GM23248 (cell line): ENCODE data around the gene SCYGR6. TPM values are rescaled to one million over a fixed set of nuclear protein-coding genes. Genes with fewer than 3 reads are reported as not detected.

ENCODE experiments used
- DNase-seq: peaks from one replicate; pipeline ENCODE4 v3.0.0-alpha.2; 2015
- H2AFZ ChIP-seq: fragments of 200-600 bp; sonication (generic); 2 replicates; pipeline ENCODE4 v1.6.1; 2016; ENCODE audit warnings: antibody characterized with exemption
- H3F3A ChIP-seq: fragments of 200-600 bp; sonication (generic); 2 replicates; pipeline ENCODE4 v1.6.1; 2016; ENCODE audit warnings: mild to moderate bottlenecking, antibody characterized with exemption, mixed run types; ENCODE audit not compliant: insufficient read depth
- H3K27ac ChIP-seq: fragments of 200-600 bp; sonication (generic); 2 replicates; pipeline ENCODE4 v1.5.1; 2016; ENCODE audit warnings: mild to moderate bottlenecking
- H3K27me3 ChIP-seq: fragments of 200-600 bp; sonication (generic); replicated peaks from 2 replicates; pipeline ENCODE4 v1.6.1; 2016; ENCODE audit warnings: mild to moderate bottlenecking; ENCODE audit not compliant: insufficient read depth
- H3K36me3 ChIP-seq: fragments of 200-600 bp; sonication (generic); 2 replicates; pipeline ENCODE4 v1.6.1; 2016; ENCODE audit warnings: low read depth, mild to moderate bottlenecking
- H3K4me1 ChIP-seq: fragments of 200-600 bp; sonication (generic); 2 replicates; pipeline ENCODE4 v1.6.1; 2016; ENCODE audit warnings: mild to moderate bottlenecking; ENCODE audit not compliant: insufficient read depth
- H3K4me2 ChIP-seq: fragments of 200-600 bp; sonication (generic); one replicate; pipeline ENCODE4 v1.6.1; 2016; ENCODE audit warnings: mild to moderate bottlenecking; ENCODE audit not compliant: unreplicated experiment
- H3K4me3 ChIP-seq: fragments of 200-600 bp; sonication (generic); 2 replicates; pipeline ENCODE4 v1.5.1; 2016; ENCODE audit warnings: mild to moderate bottlenecking
- H3K79me2 ChIP-seq: fragments of 200-600 bp; sonication (generic); 2 replicates; pipeline ENCODE4 v1.6.1; 2016; ENCODE audit warnings: mild to moderate bottlenecking; ENCODE audit not compliant: insufficient read depth
- H3K9ac ChIP-seq: fragments of 200-600 bp; sonication (generic); 2 replicates; pipeline ENCODE4 v1.6.1; 2016; ENCODE audit warnings: mild to moderate bottlenecking
- H3K9me2 ChIP-seq: fragments of 200-600 bp; sonication (generic); 2 replicates; pipeline ENCODE4 v1.6.1; 2016; ENCODE audit warnings: mixed run types, mild to moderate bottlenecking, moderate library complexity; ENCODE audit not compliant: insufficient read depth
- H3K9me3 ChIP-seq: fragments of 200-600 bp; sonication (generic); one replicate; pipeline ENCODE4 v1.6.1; 2017; ENCODE audit warnings: low read depth
- H4K20me1 ChIP-seq: fragments of 200-600 bp; sonication (generic); 2 replicates; pipeline ENCODE4 v1.6.0; 2016; ENCODE audit not compliant: insufficient read depth
- EZH2 ChIP-seq: fragments of 200-600 bp; sonication (generic); IDR thresholded peaks from 2 replicates; pipeline ENCODE4 v1.6.1; 2018; ENCODE audit warnings: antibody characterized with exemption, mild to moderate bottlenecking; ENCODE audit not compliant: insufficient read depth, poor library complexity, severe bottlenecking
- EZH2phosphoT487 ChIP-seq: fragments of 200-600 bp; sonication (generic); IDR thresholded peaks from 2 replicates; pipeline ENCODE4 v1.6.1; 2018; ENCODE audit warnings: antibody characterized with exemption, moderate library complexity, mild to moderate bottlenecking, low read depth; ENCODE audit not compliant: insufficient read depth
- WGBS, 2 experiments: methylation state at CpG; one replicate each; pipeline ENCODE4 v1.1.6; 2015 to 2017; ENCODE audit warnings: low lambda C conversion rate in 2 of 2, low coverage in 1 of 2; ENCODE audit errors: missing lambda C conversion rate in 2 of 2; 5-methylcytosine and 5-hydroxymethylcytosine counted together
- in situ Hi-C: fragments of 300-500 bp; cut with MboI; formaldehyde crosslinking; loops from 2 replicates; pipeline ENCODE4 v1.15.0; 2020
- polyA plus RNA-seq: library from polyadenylated mRNA; unstranded; fragments of >200 nt; fragmentation: Nextera tagmentation; extraction: Ambion mirVana; gene quantifications from 2 replicates; pipeline ENCODE4 v1.2.1, GENCODE V29; 2016
- total RNA-seq: library from RNA; depleted of rRNA; stranded (reverse); fragments of >200 nt; shearing (Covaris generic); gene quantifications from 2 replicates; pipeline ENCODE4 v1.2.3, GENCODE V29; 2014; rRNA removed

The SCYGR6 gene
- not detected in 2 replicates for total RNA-seq
- not detected in 2 replicates for polyA plus RNA-seq

GRCh38 chr2:227724394-227725039, at the start of gene SCYGR6:
TSS of gene SCYGR6 (minus strand) at chr2:227724757. CDS start at chr2:227724757, 0 bp downstream.
- H3K9ac ChIP-seq, result no peak within 1 kb of the TSS
- no peak within 1 kb of the TSS for H3K4me2 ChIP-seq
- no peaks in the 10 kb centered on the region for H3K36me3 ChIP-seq
- TF ChIP-seq EZH2 (no peak), EZH2phosphoT487 (no peak)
- 67 to 71% methylated on average over 15 of the region's 15 CpGs for WGBS, 2 experiments
- in situ Hi-C loops, result no loop called here
- DNase-seq, result no peak
- no peaks in the 10 kb centered on the region for H3K4me1 ChIP-seq
- H3K79me2 ChIP-seq, result no peaks in the 10 kb centered on the region
- H3K27ac ChIP-seq, result no peak within 1 kb of the TSS
- no peaks in the 10 kb centered on the region for H3F3A ChIP-seq
- peaks cover 7% of the 10 kb centered on the region for H3K27me3 ChIP-seq
- no peaks in the 10 kb centered on the region for H4K20me1 ChIP-seq
- no peaks in the 10 kb centered on the region for H3K9me3 ChIP-seq
- H3K9me2 ChIP-seq, result no peaks in the 10 kb centered on the region
- H2AFZ ChIP-seq, result no peak within 1 kb of the TSS
- no peak within 1 kb of the TSS for H3K4me3 ChIP-seq

GRCh38 chr2:227774011-227774624, 49.6 kb upstream of the SCYGR6 start:
- Histone ChIP-seq H3K27me3 (no peaks in the 10 kb centered on the region), H3K27ac (no peak overlapping the region), H3K4me2 (no peak overlapping the region), H3K9me2 (no peaks in the 10 kb centered on the region), H3K36me3 (no peaks in the 10 kb centered on the region), H3K79me2 (no peaks in the 10 kb centered on the region), H2AFZ (no peak overlapping the region), H3K9ac (no peak overlapping the region), H3F3A (no peaks in the 10 kb centered on the region), H3K4me1 (no peaks in the 10 kb centered on the region), H4K20me1 (no peaks in the 10 kb centered on the region), H3K9me3 (no peaks in the 10 kb centered on the region), H3K4me3 (no peak overlapping the region)
- peak; percentile 12 for DNase-seq
- 65 to 67% methylated on average over 14 to 15 of the region's 15 CpGs for WGBS, 2 experiments
- TF ChIP-seq EZH2 (no peak), EZH2phosphoT487 (no peak)
- in situ Hi-C loops, result loop anchor here (25.0 kb wide), 1 partner anchor 637 kb away; no protein-coding TSS in a partner anchor

- Histone ChIP-seq H3K27ac (no peak overlapping the region), H3K4me1 (no peaks in the 10 kb centered on the region), H3K9me3 (no peaks in the 10 kb centered on the region), H3K27me3 (no peaks in the 10 kb centered on the region), H3K9ac (no peak overlapping the region), H3K9me2 (no peaks in the 10 kb centered on the region), H3K79me2 (no peaks in the 10 kb centered on the region), H3K36me3 (no peaks in the 10 kb centered on the region), H3K4me2 (no peak overlapping the region), H3K4me3 (no peak overlapping the region), H3F3A (no peaks in the 10 kb centered on the region), H2AFZ (no peak overlapping the region), H4K20me1 (no peaks in the 10 kb centered on the region)
- TF ChIP-seq EZH2 (no peak), EZH2phosphoT487 (no peak)
- WGBS, 2 experiments, result 45 to 49% methylated on average over 2 of the region's 2 CpGs
- no peak for DNase-seq
- in situ Hi-C loops, result loop anchor here (25.0 kb wide), 1 partner anchor 636 kb away; no protein-coding TSS in a partner anchor
Observed at GRCh38 chr2:227772932-227773331, 48.4 kb upstream of the SCYGR6 start.

- no peak overlapping the region for H3K9ac ChIP-seq
- H3K79me2 ChIP-seq, result no peaks in the 10 kb centered on the region
- no peaks in the 10 kb centered on the region for H3K27me3 ChIP-seq
- H3K9me3 ChIP-seq, result no peaks in the 10 kb centered on the region
- TF ChIP-seq EZH2 (no peak), EZH2phosphoT487 (no peak)
- no peak overlapping the region for H3K4me2 ChIP-seq
- in situ Hi-C loops, result loop anchor here (25.0 kb wide), 1 partner anchor 635 kb away; no protein-coding TSS in a partner anchor
- 82 to 89% methylated on average over 5 of the region's 5 CpGs for WGBS, 2 experiments
- no peaks in the 10 kb centered on the region for H3K36me3 ChIP-seq
- no peak overlapping the region for H2AFZ ChIP-seq
- H3K4me1 ChIP-seq, result no peaks in the 10 kb centered on the region
- H3K27ac ChIP-seq, result no peak overlapping the region
- H3F3A ChIP-seq, result no peaks in the 10 kb centered on the region
- H3K4me3 ChIP-seq, result no peak overlapping the region
- H4K20me1 ChIP-seq, result no peaks in the 10 kb centered on the region
- no peaks in the 10 kb centered on the region for H3K9me2 ChIP-seq
- DNase-seq, result no peak
Observed at GRCh38 chr2:227772197-227772661, 47.7 kb upstream of the SCYGR6 start.
